Measurements from ENCODE around the gene PPEF1. TPM values are rescaled to one million over a fixed set of nuclear protein-coding genes. Genes with fewer than 3 reads are reported as not detected.

Gene PPEF1
- total and polyA plus RNA-seq, 12 donors = 0.07 to 0.93 (median 0.31) TPM; not detected in 6

GRCh38 chrX:18855919-18856644 is 148.6 kb downstream of the PPEF1 start:
- intact Hi-C loops (cut with DNase I) = no loop called here

GRCh38 chrX:18856645-18856997 is 149.2 kb downstream of the PPEF1 start:
- Histone ChIP-seq H3K27me3 (no peaks in the 10 kb centered on the region), H3K36me3 (no peaks in the 10 kb centered on the region), H3K9me3 (peaks cover 0 to 10% (median 0%) of the 10 kb centered on the region in 11 donors), H3K4me3 (no peak overlapping the region), H3K27ac (no peak overlapping the region), H3K4me1 (no peaks in the 10 kb centered on the region)
- ATAC-seq (no peak), DNase-seq (no peak)
- 60% methylated on average over 1 of the region's 1 CpG for WGBS, 2 donors
- intact Hi-C loops (cut with DNase I) = no loop called here
- no peak for TF ChIP-seq CTCF (IDR thresholded peaks at IDR 0.05)

More at GRCh38 chrX:18855919-18856644, 148.6 kb downstream of the PPEF1 start:
- WGBS, 2 donors = 52 to 57% methylated on average over 1 of the region's 1 CpG
- no peaks in the 10 kb centered on the region for H3K36me3 ChIP-seq
- ATAC-seq (no peak), DNase-seq (no peak)
- no peak overlapping the region for H3K27ac ChIP-seq
- H3K27me3 ChIP-seq = no peaks in the 10 kb centered on the region
- H3K9me3 ChIP-seq = peaks cover 0 to 10% (median 0%) of the 10 kb centered on the region in 11 donors
- no peaks in the 10 kb centered on the region for H3K4me1 ChIP-seq
- no peak overlapping the region for H3K4me3 ChIP-seq
- TF ChIP-seq CTCF (IDR thresholded peaks at IDR 0.05) = no peak

- Histone ChIP-seq H3K27ac (no peak overlapping the region), H3K36me3 (no peaks in the 10 kb centered on the region), H3K9me3 (peaks cover 0 to 10% (median 0%) of the 10 kb centered on the region in 11 donors), H3K27me3 (no peaks in the 10 kb centered on the region), H3K4me3 (no peak overlapping the region), H3K4me1 (no peaks in the 10 kb centered on the region)
- intact Hi-C loops (cut with DNase I) = no loop called here
- ATAC-seq (no peak), DNase-seq (no peak)
- WGBS, 2 donors = 93 to 96% methylated on average over 5 of the region's 5 CpGs
- TF ChIP-seq CTCF (IDR thresholded peaks at IDR 0.05) = no peak
Measured at GRCh38 chrX:18861511-18861910, 154.1 kb downstream of the PPEF1 start.

GRCh38 chrX:18864390-18864920 is 157.0 kb downstream of the PPEF1 start:
- H3K27ac ChIP-seq = no peak overlapping the region
- ATAC-seq (no peak), DNase-seq (no peak)
- no peak overlapping the region for H3K4me3 ChIP-seq
- WGBS, 2 donors = 90 to 96% methylated on average over 15 of the region's 15 CpGs
- H3K9me3 ChIP-seq = no peaks in the 10 kb centered on the region
- H3K36me3 ChIP-seq = no peaks in the 10 kb centered on the region
- H3K27me3 ChIP-seq = no peaks in the 10 kb centered on the region
- TF ChIP-seq CTCF (IDR thresholded peaks at IDR 0.05) = no peak
- H3K4me1 ChIP-seq = no peaks in the 10 kb centered on the region
- intact Hi-C loops (cut with DNase I) = no loop called here
